OCI-LY1 (cell line): ENCODE data around the gene P3H2.

Experiments
- EZH2 ChIP-seq: fragments of 200-600 bp; sonication (generic), shearing (Covaris generic); IDR thresholded peaks from 2 replicates; pipeline ENCODE4 v1.8.0; 2017; ENCODE audit warnings: borderline replicate concordance, mixed run types, mild to moderate bottlenecking, antibody characterized with exemption, low read length, moderate library complexity, mixed read lengths
- TF ChIP-seq, protein P1 (sequence below): fragments of 200-600 bp; sonication (generic), shearing (Covaris generic); IDR thresholded peaks from 2 replicates; pipeline ENCODE4 v1.5.1; 2017; ENCODE audit warnings: mild to moderate bottlenecking, antibody characterized with exemption, low read length, moderate library complexity, mixed read lengths

GRCh38 chr3:189953551-189953950 lies 167.1 kb downstream of the P3H2 start:
- TF ChIP-seq, protein P1, sequence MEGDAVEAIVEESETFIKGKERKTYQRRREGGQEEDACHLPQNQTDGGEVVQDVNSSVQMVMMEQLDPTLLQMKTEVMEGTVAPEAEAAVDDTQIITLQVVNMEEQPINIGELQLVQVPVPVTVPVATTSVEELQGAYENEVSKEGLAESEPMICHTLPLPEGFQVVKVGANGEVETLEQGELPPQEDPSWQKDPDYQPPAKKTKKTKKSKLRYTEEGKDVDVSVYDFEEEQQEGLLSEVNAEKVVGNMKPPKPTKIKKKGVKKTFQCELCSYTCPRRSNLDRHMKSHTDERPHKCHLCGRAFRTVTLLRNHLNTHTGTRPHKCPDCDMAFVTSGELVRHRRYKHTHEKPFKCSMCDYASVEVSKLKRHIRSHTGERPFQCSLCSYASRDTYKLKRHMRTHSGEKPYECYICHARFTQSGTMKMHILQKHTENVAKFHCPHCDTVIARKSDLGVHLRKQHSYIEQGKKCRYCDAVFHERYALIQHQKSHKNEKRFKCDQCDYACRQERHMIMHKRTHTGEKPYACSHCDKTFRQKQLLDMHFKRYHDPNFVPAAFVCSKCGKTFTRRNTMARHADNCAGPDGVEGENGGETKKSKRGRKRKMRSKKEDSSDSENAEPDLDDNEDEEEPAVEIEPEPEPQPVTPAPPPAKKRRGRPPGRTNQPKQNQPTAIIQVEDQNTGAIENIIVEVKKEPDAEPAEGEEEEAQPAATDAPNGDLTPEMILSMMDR, result no peak
- no peak for TF ChIP-seq EZH2
